ENCODE results near the gene KIR3DL1.
"Not testable (repeated sequence)": the region's sequence is repeated elsewhere in the genome, so short reads cannot be mapped to it uniquely, and the experiment has no call there.

Gene KIR3DL1

GRCh38 chr19:54814571-54814970, 1.7 kb upstream of the KIR3DL1 start:
- not testable (repeated sequence) for DNase-seq (ENCODE audit: low spot score)

- DNase-seq (ENCODE audit: low spot score), result no peak
These were observed 1.6 kb downstream of the KIR3DL1 start for GRCh38 chr19:54817670-54818536.

GRCh38 chr19:54824416-54824815, 8.1 kb downstream of the KIR3DL1 start:
- not testable (repeated sequence) for DNase-seq (ENCODE audit: low spot score)

GRCh38 chr19:54825326-54825725, 9.1 kb downstream of the KIR3DL1 start:
- DNase-seq (ENCODE audit: low spot score), result not testable (repeated sequence)

- DNase-seq (ENCODE audit: low spot score), result not testable (repeated sequence)
These were observed 11.8 kb downstream of the KIR3DL1 start for GRCh38 chr19:54828064-54828463.

- not testable (repeated sequence) for DNase-seq (ENCODE audit: low spot score)
These were observed 16.2 kb downstream of the KIR3DL1 start, which contains the start of gene KIR2DS4 for GRCh38 chr19:54832496-54832895. Gene KIR2DS4 (plus strand): TSS chr19:54832676.

- DNase-seq (ENCODE audit: low spot score), result not testable (repeated sequence)
These were observed 18.9 kb downstream of the KIR3DL1 start for GRCh38 chr19:54835126-54835525.

- not testable (repeated sequence) for DNase-seq (ENCODE audit: low spot score)
These were observed 21.3 kb downstream of the KIR3DL1 start for GRCh38 chr19:54837522-54837921.

- not testable (repeated sequence) for DNase-seq (ENCODE audit: low spot score)
These were observed 26.9 kb downstream of the KIR3DL1 start for GRCh38 chr19:54843171-54843570.

GRCh38 chr19:54850061-54850640, 33.9 kb downstream of the KIR3DL1 start, which contains the start of gene KIR3DL2:
Gene KIR3DL2 (plus strand): TSS chr19:54850443. CDS start chr19:54850476, 33 bp downstream.
- DNase-seq (ENCODE audit: low spot score), result not testable (repeated sequence)

GRCh38 chr19:54850930-54851329, 34.7 kb downstream of the KIR3DL1 start:
- no peak for DNase-seq (ENCODE audit: low spot score)

- DNase-seq (ENCODE audit: low spot score), result no peak
These were observed 35.1 kb downstream of the KIR3DL1 start for GRCh38 chr19:54851353-54851752.

- DNase-seq (ENCODE audit: low spot score), result not testable (repeated sequence)
These were observed 39.0 kb downstream of the KIR3DL1 start for GRCh38 chr19:54855241-54855640.

- not testable (repeated sequence) for DNase-seq (ENCODE audit: low spot score)
These were observed 42.2 kb downstream of the KIR3DL1 start for GRCh38 chr19:54858476-54858875.

GRCh38 chr19:54859421-54859820, 43.2 kb downstream of the KIR3DL1 start:
- DNase-seq (ENCODE audit: low spot score), result not testable (repeated sequence)

- DNase-seq (ENCODE audit: low spot score), result not testable (repeated sequence)
These were observed 47.2 kb downstream of the KIR3DL1 start for GRCh38 chr19:54863459-54863858.

GRCh38 chr19:54871696-54872095, 55.4 kb downstream of the KIR3DL1 start:
- no peak for DNase-seq (ENCODE audit: low spot score)

- no peak for DNase-seq (ENCODE audit: low spot score)
These were observed 57.7 kb downstream of the KIR3DL1 start, which contains the start of gene FCAR for GRCh38 chr19:54873990-54874389. Gene FCAR (plus strand): TSS chr19:54874235. CDS start chr19:54874290, 55 bp downstream.

GRCh38 chr19:54875506-54875905, 59.2 kb downstream of the KIR3DL1 start:
- peak; percentile 10 for DNase-seq (ENCODE audit: low spot score)

- no peak for DNase-seq (ENCODE audit: low spot score)
These were observed 61.2 kb downstream of the KIR3DL1 start for GRCh38 chr19:54877471-54877870.
